Kidney (tissue), 14 donors: Measurements from ENCODE around the gene ZNF454. TPM values are rescaled to one million over a fixed set of nuclear protein-coding genes. Genes with fewer than 3 reads are reported as not detected.

Experiments used
- DNase-seq, 5 donors: peaks; one replicate each; pipeline ENCODE4 v3.0.0-alpha.2; 2013 to 2020
- FAIRE-seq: peaks from 2 replicates; lab custom pipeline; 2012; peaks lifted over from hg19 to GRCh38; lab: Jason Lieb, UNC
- H3K27ac ChIP-seq, 2 donors: one replicate each; pipeline ENCODE4 v1.7.0; 2013; ENCODE audit warnings: low read depth in 2 of 2, low read length in 2 of 2, inconsistent platforms in 1 of 2
- H3K27me3 ChIP-seq: one replicate; pipeline ENCODE4 v1.7.1; 2013; ENCODE audit warnings: low read length, inconsistent platforms; ENCODE audit not compliant: control insufficient read depth, insufficient read depth
- H3K36me3 ChIP-seq, 3 donors: one replicate each; pipeline versions ENCODE4 v1.7.0 to v1.7.1; 2013; ENCODE audit warnings: low read length in 3 of 3, control low read depth in 1 of 3, inconsistent platforms in 1 of 3; ENCODE audit not compliant: insufficient read depth in 3 of 3, control insufficient read depth in 2 of 3
- H3K4me1 ChIP-seq, 3 donors: one replicate each; pipeline versions ENCODE4 v1.7.0 to v1.7.1; 2013; ENCODE audit warnings: low read length in 3 of 3, inconsistent platforms in 1 of 3, low read depth in 1 of 3; ENCODE audit not compliant: control insufficient read depth in 2 of 3, insufficient read depth in 2 of 3
- H3K4me3 ChIP-seq, 3 donors: one replicate each; pipeline versions ENCODE4 v1.7.0 to v1.8.1; 2013; ENCODE audit warnings: low read length in 3 of 3, control low read depth in 1 of 3, inconsistent platforms in 1 of 3
- H3K9ac ChIP-seq, 3 donors: one replicate each; pipeline versions ENCODE4 v1.7.0 to v1.7.1; 2013; ENCODE audit warnings: low read length in 3 of 3, control low read depth in 1 of 3, inconsistent platforms in 1 of 3
- H3K9me3 ChIP-seq, 3 donors: one replicate each; pipeline versions ENCODE4 v1.7.0 to v1.7.1; 2013; ENCODE audit warnings: low read length in 3 of 3, control low read depth in 1 of 3, inconsistent platforms in 1 of 3; ENCODE audit not compliant: control insufficient read depth in 2 of 3, insufficient read depth in 1 of 3
- intact Hi-C: fragments of 100-400 bp; cut with DNase I; formaldehyde crosslinking; loops from one replicate; pipeline ENCODE4 v1.11.1; 2022
- polyA plus RNA-seq: library from polyadenylated mRNA; stranded (reverse); fragments of 350-450 nt; fragmentation: Illumina TruSeq; extraction: RNeasy Lipid Tissue Mini Kit (QIAGEN cat#74804); gene quantifications from one replicate; pipeline ENCODE4 v1.2.3, GENCODE V29; 2014; ENCODE audit warnings: low read depth, low replicate concordance; ENCODE audit not compliant: insufficient read depth
- total RNA-seq: library from RNA; stranded (reverse); fragmentation: NEBNext Ultra II Directional; extraction: Animal tissue kit (Norgen Biotek cat#: 25700); gene quantifications from one replicate; pipeline ENCODE4 v1.2.1, GENCODE V29; 2021
- TF ChIP-seq, protein P1 (sequence below): IDR thresholded peaks from 3 replicates; pipeline ENCODE4 v1.5.1; 2012; ENCODE audit warnings: mild to moderate bottlenecking, moderate library complexity, borderline replicate concordance; ENCODE audit not compliant: insufficient read depth; ENCODE audit errors: extremely low read depth
- donor health status: control.
- donor health status: control.
- donor health status: control.
- donor health status: control.
- donor health status: control.
- donor health status: DM: yes; HTN: yes; CAD: no.
- donor health status: Normal renal cell carcinoma (clear cell type).

ZNF454 gene
- total and polyA plus RNA-seq, 2 donors from 2014 or later = 0.77 to 4.2 TPM

DNA sequence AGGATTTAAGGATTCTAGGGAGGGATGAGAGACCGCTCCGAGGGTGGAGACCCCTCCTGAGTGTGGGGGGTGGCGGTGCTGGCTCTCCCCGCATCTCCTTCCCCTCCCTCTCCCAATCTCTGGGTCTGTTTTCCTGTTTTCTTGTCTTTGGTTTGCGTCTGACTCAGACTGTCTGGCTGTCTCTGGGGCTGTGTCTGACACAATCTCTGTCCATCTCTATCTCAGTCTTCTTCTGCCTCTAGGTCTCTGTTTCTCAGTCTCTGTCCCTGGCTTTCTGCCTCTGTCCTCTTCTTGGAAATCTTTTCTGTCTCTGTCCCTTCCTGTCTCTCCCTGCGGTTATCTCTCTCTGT is 54.3 kb downstream of the ZNF454 start:
- no peak overlapping the region for H3K9ac ChIP-seq
- intact Hi-C loops = no loop called here
- H3K36me3 ChIP-seq = no peaks in the 10 kb centered on the region
- FAIRE-seq (no peak), DNase-seq (no peak)
- H3K9me3 ChIP-seq = no peaks in the 10 kb centered on the region
- H3K4me1 ChIP-seq = no peaks in the 10 kb centered on the region
- TF ChIP-seq, protein P1, sequence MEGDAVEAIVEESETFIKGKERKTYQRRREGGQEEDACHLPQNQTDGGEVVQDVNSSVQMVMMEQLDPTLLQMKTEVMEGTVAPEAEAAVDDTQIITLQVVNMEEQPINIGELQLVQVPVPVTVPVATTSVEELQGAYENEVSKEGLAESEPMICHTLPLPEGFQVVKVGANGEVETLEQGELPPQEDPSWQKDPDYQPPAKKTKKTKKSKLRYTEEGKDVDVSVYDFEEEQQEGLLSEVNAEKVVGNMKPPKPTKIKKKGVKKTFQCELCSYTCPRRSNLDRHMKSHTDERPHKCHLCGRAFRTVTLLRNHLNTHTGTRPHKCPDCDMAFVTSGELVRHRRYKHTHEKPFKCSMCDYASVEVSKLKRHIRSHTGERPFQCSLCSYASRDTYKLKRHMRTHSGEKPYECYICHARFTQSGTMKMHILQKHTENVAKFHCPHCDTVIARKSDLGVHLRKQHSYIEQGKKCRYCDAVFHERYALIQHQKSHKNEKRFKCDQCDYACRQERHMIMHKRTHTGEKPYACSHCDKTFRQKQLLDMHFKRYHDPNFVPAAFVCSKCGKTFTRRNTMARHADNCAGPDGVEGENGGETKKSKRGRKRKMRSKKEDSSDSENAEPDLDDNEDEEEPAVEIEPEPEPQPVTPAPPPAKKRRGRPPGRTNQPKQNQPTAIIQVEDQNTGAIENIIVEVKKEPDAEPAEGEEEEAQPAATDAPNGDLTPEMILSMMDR = no peak
- peaks cover 7% of the 10 kb centered on the region for H3K27me3 ChIP-seq
- no peak overlapping the region for H3K27ac ChIP-seq
- H3K4me3 ChIP-seq = no peak overlapping the region

GRCh38 chr5:178996156-178996555 is 55.2 kb downstream of the ZNF454 start:
- Histone ChIP-seq H3K27me3 (peaks cover 7% of the 10 kb centered on the region), H3K4me1 (no peaks in the 10 kb centered on the region), H3K9me3 (no peaks in the 10 kb centered on the region), H3K4me3 (no peak overlapping the region), H3K36me3 (no peaks in the 10 kb centered on the region), H3K27ac (no peak overlapping the region), H3K9ac (no peak overlapping the region)
- TF ChIP-seq, protein P1 = no peak
- intact Hi-C loops = no loop called here
- no peak for DNase-seq
- no peak for FAIRE-seq

DNA sequence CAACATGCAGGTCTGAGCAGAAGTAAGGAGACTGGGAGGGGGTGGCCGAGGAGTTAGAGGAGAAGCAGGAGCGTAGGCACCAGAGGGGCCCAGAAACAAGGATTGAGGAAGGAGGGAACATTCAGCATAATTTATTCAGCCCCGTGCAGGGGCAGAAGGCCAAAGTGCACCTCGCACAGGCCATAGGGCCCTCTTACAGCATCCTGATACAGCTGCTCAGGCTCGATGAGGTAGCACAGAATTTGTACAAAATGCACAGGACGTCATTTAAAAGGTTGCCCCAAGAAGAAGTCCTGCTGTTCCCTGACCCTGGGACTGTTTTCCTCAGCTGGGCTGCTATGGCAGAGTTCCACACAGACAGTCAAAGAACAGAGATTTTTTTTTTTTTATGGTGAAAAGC is 56.2 kb downstream of the ZNF454 start:
- Histone ChIP-seq H3K27me3 (peaks cover 7% of the 10 kb centered on the region), H3K9me3 (no peaks in the 10 kb centered on the region), H3K9ac (no peak overlapping the region), H3K27ac (no peak overlapping the region), H3K4me1 (no peaks in the 10 kb centered on the region), H3K4me3 (no peak overlapping the region), H3K36me3 (no peaks in the 10 kb centered on the region)
- FAIRE-seq = no peak
- DNase-seq = no peak
- intact Hi-C loops = no loop called here
- TF ChIP-seq, protein P1 = no peak

DNA sequence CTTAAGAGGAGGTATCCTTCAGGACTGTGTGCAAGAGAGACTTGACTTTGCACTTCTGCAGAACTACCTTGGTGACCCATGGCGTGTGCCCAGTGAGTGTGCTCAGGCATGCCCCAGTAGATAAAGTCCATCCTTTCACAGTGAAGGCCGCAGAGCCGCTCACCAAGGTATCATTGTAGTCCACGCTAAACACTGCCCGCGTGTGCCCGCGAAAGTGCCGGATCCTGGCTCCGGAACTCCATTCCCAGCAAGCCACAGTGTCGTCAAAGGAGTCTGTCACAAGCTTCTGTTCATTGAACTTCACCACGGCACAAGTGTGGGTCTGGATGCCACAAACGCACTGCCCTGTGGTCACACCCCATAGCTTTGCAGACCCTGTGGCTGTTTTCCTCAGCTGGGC is 57.4 kb downstream of the ZNF454 start:
- no peak overlapping the region for H3K27ac ChIP-seq

More for the DNA sequence above, 57.4 kb downstream of the ZNF454 start:
- Histone ChIP-seq H3K9me3 (no peaks in the 10 kb centered on the region), H3K9ac (no peak overlapping the region), H3K4me3 (no peak overlapping the region), H3K4me1 (no peaks in the 10 kb centered on the region), H3K36me3 (no peaks in the 10 kb centered on the region), H3K27me3 (peaks cover 7% of the 10 kb centered on the region)
- intact Hi-C loops = no loop called here
- TF ChIP-seq, protein P1 = no peak
- no peak for DNase-seq
- no peak for FAIRE-seq
